Keratinocyte (primary cell): Measurements from ENCODE around the gene KRTAP10-6. TPM values are rescaled to one million over a fixed set of nuclear protein-coding genes. Genes with fewer than 3 reads are reported as not detected.
"Not testable (repeated sequence)": the region's sequence is repeated elsewhere in the genome, so short reads cannot be mapped to it uniquely, and the experiment has no call there.

Experiments
- DNase-seq: peaks from one replicate; pipeline ENCODE4 v3.0.0-alpha.2; 2011; ENCODE audit warnings: low read depth, missing footprints, low spot score
- FAIRE-seq: peaks from 2 replicates; lab custom pipeline; 2011; peaks lifted over from hg19 to GRCh38; lab: Jason Lieb, UNC
- H2AFZ ChIP-seq: 2 replicates; pipeline ENCODE4 v1.6.0; 2012; ENCODE audit warnings: low read length, control low read depth, inconsistent platforms; ENCODE audit not compliant: control insufficient read depth
- H3K27ac ChIP-seq: 2 replicates; pipeline ENCODE4 v1.5.1; 2011; ENCODE audit warnings: low read length; ENCODE audit not compliant: control insufficient read depth, insufficient read depth
- H3K27me3 ChIP-seq: 3 replicates; pipeline ENCODE4 v1.6.0; 2011; ENCODE audit warnings: low read length; ENCODE audit not compliant: control insufficient read depth, insufficient read depth; ENCODE audit errors: extremely low read depth
- H3K36me3 ChIP-seq, 2 experiments: 2 replicates in 1 of 2; 3 replicates in 1 of 2; pipeline ENCODE4 v1.5.1; 2011; ENCODE audit warnings: low read length in 2 of 2, mild to moderate bottlenecking in 1 of 2; ENCODE audit not compliant: control insufficient read depth in 2 of 2, insufficient read depth in 2 of 2; ENCODE audit errors: extremely low read depth in 1 of 2
- H3K4me1 ChIP-seq: 3 replicates; pipeline ENCODE4 v1.5.1; 2011; ENCODE audit warnings: low read length; ENCODE audit not compliant: control insufficient read depth, insufficient read depth; ENCODE audit errors: extremely low read depth
- H3K4me2 ChIP-seq: 3 replicates; pipeline ENCODE4 v1.6.0; 2011; ENCODE audit warnings: low read depth, low read length; ENCODE audit not compliant: control insufficient read depth, insufficient read depth; ENCODE audit errors: extremely low read depth
- H3K4me3 ChIP-seq, 3 experiments: fragments of 200-600 bp in 1 of 3; sonication (generic) in 1 of 3; 2 replicates in 2 of 3; 3 replicates in 1 of 3; pipeline ENCODE4 v1.5.1; 2011 to 2016; ENCODE audit warnings: low read length in 3 of 3, mild to moderate bottlenecking in 3 of 3, control low read depth in 2 of 3, inconsistent platforms in 1 of 3, low read depth in 1 of 3, mixed read lengths in 1 of 3, mixed run types in 1 of 3, moderate library complexity in 1 of 3; ENCODE audit not compliant: control insufficient read depth in 2 of 3, insufficient read depth in 2 of 3; ENCODE audit errors: extremely low read depth in 1 of 3
- H3K79me2 ChIP-seq: 2 replicates; pipeline ENCODE4 v1.6.0; 2012; ENCODE audit warnings: low read length; ENCODE audit not compliant: control insufficient read depth, insufficient read depth
- H3K9ac ChIP-seq: 3 replicates; pipeline ENCODE4 v1.6.0; 2011; ENCODE audit warnings: low read length; ENCODE audit not compliant: control insufficient read depth, insufficient read depth; ENCODE audit errors: extremely low read depth
- H3K9me1 ChIP-seq: 3 replicates; pipeline ENCODE4 v1.6.0; 2011; ENCODE audit warnings: low read length; ENCODE audit not compliant: control insufficient read depth, insufficient read depth; ENCODE audit errors: extremely low read depth
- H3K9me3 ChIP-seq: 2 replicates; pipeline ENCODE4 v1.5.1; 2012; ENCODE audit warnings: low read depth, low read length; ENCODE audit not compliant: control insufficient read depth
- H4K20me1 ChIP-seq: 3 replicates; pipeline ENCODE4 v1.6.0; 2011; ENCODE audit warnings: low read length; ENCODE audit not compliant: control insufficient read depth, insufficient read depth; ENCODE audit errors: extremely low read depth
- CTCF ChIP-seq, 3 experiments: IDR thresholded peaks in 1 of 3; conservative IDR thresholded peaks in 1 of 3; optimal IDR thresholded peaks in 1 of 3; 2 replicates in 2 of 3; 3 replicates in 1 of 3; pipeline versions ENCODE3 to v1.5.1; 2011; ENCODE audit warnings: low read length in 3 of 3, mild to moderate bottlenecking in 3 of 3, moderate library complexity in 2 of 3, control low read depth in 1 of 3, inconsistent platforms in 1 of 3; ENCODE audit not compliant: insufficient read depth in 2 of 3; ENCODE audit errors: extremely low read depth in 1 of 3
- EZH2 ChIP-seq: IDR thresholded peaks from one replicate; pipeline ENCODE4 v1.6.1; 2012; ENCODE audit warnings: inconsistent platforms, mild to moderate bottlenecking, low read length, moderate library complexity
- dilution Hi-C: fragments of 300-500 bp; cut with MboI; formaldehyde crosslinking; loops from one replicate; pipeline ENCODE4 v1.7.0; 2020; ENCODE audit warnings: low sequenced_read_pairs; ENCODE audit not compliant: extremely low pct_ligation_motif_present
- polyA plus RNA-seq, 5 experiments: library from polyadenylated mRNA; depleted of rRNA in 3 of 5; stranded (reverse) in 3 of 5; stranded (forward) in 1 of 5; unstranded in 1 of 5; fragments of >200 nt; gene quantifications; 1 replicate in 1 of 5; 2 replicates in 3 of 5; 3 replicates in 1 of 5; pipeline versions ENCODE4 v1.2.1 to v1.2.3, GENCODE V29; 2011 to 2012; ENCODE audit warnings: missing spikeins in 2 of 5, low read depth in 1 of 5, low replicate concordance in 1 of 5

The KRTAP10-6 gene
- polyA plus RNA-seq, 1 donor (not counting 4 experiments of a cell fraction or from before 2014, with no cell fraction given) = not detected

- TF ChIP-seq CTCF (optimal IDR thresholded peaks at IDR 0.05 in 1 of 3, IDR thresholded peaks at IDR 0.05 in 1 of 3, conservative IDR thresholded peaks at IDR 0.05 in 1 of 3; ENCODE audit: extremely low read depth in 1 of 3, insufficient read depth in 2 of 3, low read length in 3 of 3) = no peak
- TF ChIP-seq EZH2 = no peak
- dilution Hi-C loops = no loop called here
- H3K4me1 ChIP-seq = peaks cover 4% of the 10 kb centered on the region
These were observed 19.2 kb upstream of the KRTAP10-6 start for GRCh38 chr21:44611551-44611950.

DNA sequence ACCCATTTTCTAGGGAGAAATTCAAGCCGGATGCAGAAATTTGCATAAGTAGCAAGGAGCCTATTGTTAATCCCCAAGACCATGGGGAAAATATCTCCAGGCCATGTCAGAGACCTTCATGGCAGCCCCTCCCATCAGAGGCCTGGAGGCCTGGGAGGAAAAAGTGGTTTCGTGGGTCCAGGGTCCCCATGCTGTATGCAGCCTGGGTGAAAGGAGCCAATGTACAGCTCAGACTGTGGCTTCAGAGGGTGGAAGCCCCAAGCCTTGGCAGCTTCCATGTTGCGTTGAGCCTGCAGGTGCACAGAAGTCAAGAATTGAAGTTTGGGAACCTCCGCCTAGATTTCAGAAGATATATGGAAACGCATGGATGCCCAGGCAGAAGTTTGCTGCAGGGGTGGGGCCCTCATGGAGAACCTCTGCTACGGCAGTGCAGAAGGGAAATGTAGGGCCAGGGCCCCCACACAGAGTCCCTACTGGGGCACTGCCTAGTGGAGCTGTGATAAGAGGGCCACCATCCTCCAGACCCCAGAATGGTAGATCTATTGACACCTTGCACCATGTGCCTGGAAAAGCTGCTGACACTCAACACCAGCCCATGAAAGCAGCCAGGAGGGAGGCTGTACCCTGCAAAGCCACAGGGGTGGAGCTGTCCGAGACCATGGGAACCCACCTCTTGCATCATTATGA lies 18.0 kb upstream of the KRTAP10-6 start:
- H3K9ac ChIP-seq, H3K36me3 ChIP-seq, H3K79me2 ChIP-seq, H3K9me3 ChIP-seq, DNase-seq, H3K4me2 ChIP-seq, H3K27ac ChIP-seq, dilution Hi-C loops, FAIRE-seq, H3K27me3 ChIP-seq, H2AFZ ChIP-seq, H3K9me1 ChIP-seq, H3K4me3 ChIP-seq, H3K4me1 ChIP-seq, H4K20me1 ChIP-seq: not testable (repeated sequence)

More at GRCh38 chr21:44611551-44611950, 19.2 kb upstream of the KRTAP10-6 start:
- H3K27me3 ChIP-seq = peaks cover 15% of the 10 kb centered on the region
- no peak overlapping the region for H3K9ac ChIP-seq
- H3K4me3 ChIP-seq = no peak overlapping the region
- no peak overlapping the region for H3K27ac ChIP-seq
- H3K79me2 ChIP-seq = no peaks in the 10 kb centered on the region
- peaks cover 7% of the 10 kb centered on the region for H3K9me3 ChIP-seq
- no peak overlapping the region for H2AFZ ChIP-seq
- no peak overlapping the region for H3K4me2 ChIP-seq
- H4K20me1 ChIP-seq = no peaks in the 10 kb centered on the region
- no peak for DNase-seq
- no peak for FAIRE-seq
- no peaks in the 10 kb centered on the region for H3K9me1 ChIP-seq
- H3K36me3 ChIP-seq = no peaks in the 10 kb centered on the region

GRCh38 chr21:44609193-44609592 lies 16.9 kb upstream of the KRTAP10-6 start:
- H3K9me1 ChIP-seq = no peaks in the 10 kb centered on the region
- H3K79me2 ChIP-seq = no peaks in the 10 kb centered on the region
- DNase-seq = no peak
- no peak for FAIRE-seq
- no peaks in the 10 kb centered on the region for H3K4me1 ChIP-seq
- no peak for TF ChIP-seq CTCF (optimal IDR thresholded peaks at IDR 0.05 in 1 of 3, IDR thresholded peaks at IDR 0.05 in 1 of 3, conservative IDR thresholded peaks at IDR 0.05 in 1 of 3; ENCODE audit: extremely low read depth in 1 of 3, insufficient read depth in 2 of 3, low read length in 3 of 3)
- TF ChIP-seq EZH2 = no peak
- no peak overlapping the region for H3K9ac ChIP-seq
- H3K4me3 ChIP-seq = no peak overlapping the region
- H3K4me2 ChIP-seq = no peak overlapping the region
- H2AFZ ChIP-seq = no peak overlapping the region
- no peaks in the 10 kb centered on the region for H3K27me3 ChIP-seq
- no peaks in the 10 kb centered on the region for H4K20me1 ChIP-seq
- peaks cover 7% of the 10 kb centered on the region for H3K9me3 ChIP-seq
- no peak overlapping the region for H3K27ac ChIP-seq
- no peaks in the 10 kb centered on the region for H3K36me3 ChIP-seq
- dilution Hi-C loops = no loop called here
